Parathyroid adenoma (tissue), 2 donors: ENCODE measurements around the gene C2CD2.

Experiments used
- H2AFZ ChIP-seq: fragments of 300-600 bp; sonication (generic); one replicate; pipeline ENCODE4 v1.7.0; 2017; ENCODE audit warnings: antibody characterized with exemption, mild to moderate bottlenecking
- H3K27ac ChIP-seq: fragments of 300-600 bp; sonication (generic); one replicate; pipeline ENCODE4 v1.7.0; 2017
- H3K27me3 ChIP-seq: fragments of 300-600 bp; sonication (generic); one replicate; pipeline ENCODE4 v1.7.0; 2017; ENCODE audit warnings: low read length; ENCODE audit not compliant: control insufficient read depth, insufficient read depth
- H3K36me3 ChIP-seq: fragments of 300-600 bp; sonication (generic); one replicate; pipeline ENCODE4 v1.7.0; 2017; ENCODE audit warnings: low read length; ENCODE audit not compliant: control insufficient read depth, insufficient read depth
- H3K4me1 ChIP-seq: fragments of 300-600 bp; sonication (generic); one replicate; pipeline ENCODE4 v1.7.0; 2017; ENCODE audit warnings: control low read depth
- H3K4me2 ChIP-seq: fragments of 300-600 bp; sonication (generic); one replicate; pipeline ENCODE4 v1.7.0; 2017; ENCODE audit warnings: low read length
- H3K4me3 ChIP-seq: fragments of 300-600 bp; sonication (generic); one replicate; pipeline ENCODE4 v1.7.0; 2017; ENCODE audit warnings: low read depth, low read length
- H3K79me2 ChIP-seq: fragments of 300-600 bp; sonication (generic); one replicate; pipeline ENCODE4 v1.7.0; 2017; ENCODE audit warnings: control low read depth
- H3K9ac ChIP-seq: fragments of 300-600 bp; sonication (generic); one replicate; pipeline ENCODE4 v1.7.0; 2017; ENCODE audit warnings: mild to moderate bottlenecking
- H3K9me3 ChIP-seq: fragments of 300-600 bp; sonication (generic); one replicate; pipeline ENCODE4 v1.7.0; 2017; ENCODE audit warnings: low read length; ENCODE audit not compliant: control insufficient read depth
- CTCF ChIP-seq: fragments of 300-600 bp; sonication (generic); IDR thresholded peaks from one replicate; pipeline ENCODE4 v1.7.0; 2017; ENCODE audit warnings: antibody characterized with exemption, mild to moderate bottlenecking
- donor health status: primary hyperparathyroidism.

C2CD2 gene

GRCh38 chr21:41843584-41843983 is 110.2 kb downstream of the C2CD2 start:
- Histone ChIP-seq H3K27me3 (no peaks in the 10 kb centered on the region), H3K4me1 (no peaks in the 10 kb centered on the region)
- no peak for TF ChIP-seq CTCF

GRCh38 chr21:41840880-41841279 is 112.9 kb downstream of the C2CD2 start:
- Histone ChIP-seq H3K27me3 (no peaks in the 10 kb centered on the region), H3K9me3 (peaks cover 2% of the 10 kb centered on the region), H2AFZ (no peak overlapping the region), H3K36me3 (no peaks in the 10 kb centered on the region), H3K4me2 (no peak overlapping the region), H3K27ac (no peak overlapping the region), H3K79me2 (no peaks in the 10 kb centered on the region), H3K9ac (no peak overlapping the region), H3K4me1 (no peaks in the 10 kb centered on the region), H3K4me3 (no peak overlapping the region)
- TF ChIP-seq CTCF, result no peak

More at GRCh38 chr21:41843584-41843983, 110.2 kb downstream of the C2CD2 start:
- Histone ChIP-seq H3K4me3 (no peak overlapping the region), H3K79me2 (no peaks in the 10 kb centered on the region), H3K36me3 (no peaks in the 10 kb centered on the region), H3K9ac (no peak overlapping the region), H3K9me3 (peaks cover 2% of the 10 kb centered on the region), H2AFZ (no peak overlapping the region), H3K27ac (no peak overlapping the region), H3K4me2 (no peak overlapping the region)

- Histone ChIP-seq H3K9ac (no peak overlapping the region), H3K27ac (no peak overlapping the region), H2AFZ (no peak overlapping the region), H3K4me1 (no peaks in the 10 kb centered on the region), H3K9me3 (peaks cover 2% of the 10 kb centered on the region), H3K4me2 (no peak overlapping the region), H3K27me3 (no peaks in the 10 kb centered on the region), H3K79me2 (no peaks in the 10 kb centered on the region), H3K36me3 (no peaks in the 10 kb centered on the region), H3K4me3 (no peak overlapping the region)
- TF ChIP-seq CTCF, result no peak
Measured at GRCh38 chr21:41839387-41840000, 114.3 kb downstream of the C2CD2 start.

- no peak for TF ChIP-seq CTCF
- no peaks in the 10 kb centered on the region for H3K27me3 ChIP-seq
- H3K79me2 ChIP-seq, result no peaks in the 10 kb centered on the region
- no peak overlapping the region for H3K4me3 ChIP-seq
- H3K9me3 ChIP-seq, result peaks cover 2% of the 10 kb centered on the region
- no peaks in the 10 kb centered on the region for H3K4me1 ChIP-seq
- no peak overlapping the region for H3K9ac ChIP-seq
- no peak overlapping the region for H2AFZ ChIP-seq
- no peaks in the 10 kb centered on the region for H3K36me3 ChIP-seq
- H3K4me2 ChIP-seq, result no peak overlapping the region
- H3K27ac ChIP-seq, result no peak overlapping the region
Measured at GRCh38 chr21:41837756-41838297, 116.0 kb downstream of the C2CD2 start.
